ENCODE data around the gene LPIN1. TPM values are rescaled to one million over a fixed set of nuclear protein-coding genes. Genes with fewer than 3 reads are reported as not detected.

Gene LPIN1
- total and polyA plus RNA-seq, 2 of the 13 experiments (the other 11 are each of a cell fraction or from before 2014, with no cell fraction given) = 9.7 to 19.4 TPM

- 0 out of 4 replicates have a peak, but pooled peaks of 1 of the 2 experiments have one; percentile 24 for TF ChIP-seq NR2F1 (CRISPR knock-in tag; IDR thresholded peaks at IDR 0.05)
- TF ChIP-seq ZFAT (CRISPR knock-in tag; conservative IDR thresholded peaks at IDR 0.05) = no peak
- no peak for TF ChIP-seq ZBTB2 (CRISPR knock-in tag; IDR thresholded peaks at IDR 0.05; ENCODE audit: low read depth)
- TF ChIP-seq, protein P1, sequence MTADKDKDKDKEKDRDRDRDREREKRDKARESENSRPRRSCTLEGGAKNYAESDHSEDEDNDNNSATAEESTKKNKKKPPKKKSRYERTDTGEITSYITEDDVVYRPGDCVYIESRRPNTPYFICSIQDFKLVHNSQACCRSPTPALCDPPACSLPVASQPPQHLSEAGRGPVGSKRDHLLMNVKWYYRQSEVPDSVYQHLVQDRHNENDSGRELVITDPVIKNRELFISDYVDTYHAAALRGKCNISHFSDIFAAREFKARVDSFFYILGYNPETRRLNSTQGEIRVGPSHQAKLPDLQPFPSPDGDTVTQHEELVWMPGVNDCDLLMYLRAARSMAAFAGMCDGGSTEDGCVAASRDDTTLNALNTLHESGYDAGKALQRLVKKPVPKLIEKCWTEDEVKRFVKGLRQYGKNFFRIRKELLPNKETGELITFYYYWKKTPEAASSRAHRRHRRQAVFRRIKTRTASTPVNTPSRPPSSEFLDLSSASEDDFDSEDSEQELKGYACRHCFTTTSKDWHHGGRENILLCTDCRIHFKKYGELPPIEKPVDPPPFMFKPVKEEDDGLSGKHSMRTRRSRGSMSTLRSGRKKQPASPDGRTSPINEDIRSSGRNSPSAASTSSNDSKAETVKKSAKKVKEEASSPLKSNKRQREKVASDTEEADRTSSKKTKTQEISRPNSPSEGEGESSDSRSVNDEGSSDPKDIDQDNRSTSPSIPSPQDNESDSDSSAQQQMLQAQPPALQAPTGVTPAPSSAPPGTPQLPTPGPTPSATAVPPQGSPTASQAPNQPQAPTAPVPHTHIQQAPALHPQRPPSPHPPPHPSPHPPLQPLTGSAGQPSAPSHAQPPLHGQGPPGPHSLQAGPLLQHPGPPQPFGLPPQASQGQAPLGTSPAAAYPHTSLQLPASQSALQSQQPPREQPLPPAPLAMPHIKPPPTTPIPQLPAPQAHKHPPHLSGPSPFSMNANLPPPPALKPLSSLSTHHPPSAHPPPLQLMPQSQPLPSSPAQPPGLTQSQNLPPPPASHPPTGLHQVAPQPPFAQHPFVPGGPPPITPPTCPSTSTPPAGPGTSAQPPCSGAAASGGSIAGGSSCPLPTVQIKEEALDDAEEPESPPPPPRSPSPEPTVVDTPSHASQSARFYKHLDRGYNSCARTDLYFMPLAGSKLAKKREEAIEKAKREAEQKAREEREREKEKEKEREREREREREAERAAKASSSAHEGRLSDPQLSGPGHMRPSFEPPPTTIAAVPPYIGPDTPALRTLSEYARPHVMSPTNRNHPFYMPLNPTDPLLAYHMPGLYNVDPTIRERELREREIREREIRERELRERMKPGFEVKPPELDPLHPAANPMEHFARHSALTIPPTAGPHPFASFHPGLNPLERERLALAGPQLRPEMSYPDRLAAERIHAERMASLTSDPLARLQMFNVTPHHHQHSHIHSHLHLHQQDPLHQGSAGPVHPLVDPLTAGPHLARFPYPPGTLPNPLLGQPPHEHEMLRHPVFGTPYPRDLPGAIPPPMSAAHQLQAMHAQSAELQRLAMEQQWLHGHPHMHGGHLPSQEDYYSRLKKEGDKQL (CRISPR knock-in tag; IDR thresholded peaks at IDR 0.05; ENCODE audit: low read depth) = no peak
- 0 out of 2 replicates have a peak, but pooled peaks have one; percentile 8 for TF ChIP-seq ZNF331 (CRISPR knock-in tag; IDR thresholded peaks at IDR 0.05)
- TF ChIP-seq, protein P2, sequence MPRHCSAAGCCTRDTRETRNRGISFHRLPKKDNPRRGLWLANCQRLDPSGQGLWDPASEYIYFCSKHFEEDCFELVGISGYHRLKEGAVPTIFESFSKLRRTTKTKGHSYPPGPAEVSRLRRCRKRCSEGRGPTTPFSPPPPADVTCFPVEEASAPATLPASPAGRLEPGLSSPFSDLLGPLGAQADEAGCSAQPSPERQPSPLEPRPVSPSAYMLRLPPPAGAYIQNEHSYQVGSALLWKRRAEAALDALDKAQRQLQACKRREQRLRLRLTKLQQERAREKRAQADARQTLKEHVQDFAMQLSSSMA (CRISPR knock-in tag; IDR thresholded peaks at IDR 0.05) = peak; percentile 92
- no peak for TF ChIP-seq ZNF75D (CRISPR knock-in tag; IDR thresholded peaks at IDR 0.05; ENCODE audit: borderline replicate concordance)
- peak; percentile 57; the same call in 1 of the 2 replicates for TF ChIP-seq KDM2A (CRISPR knock-in tag; IDR thresholded peaks at IDR 0.05; ENCODE audit: borderline replicate concordance, low read depth)
- TF ChIP-seq, protein P3, sequence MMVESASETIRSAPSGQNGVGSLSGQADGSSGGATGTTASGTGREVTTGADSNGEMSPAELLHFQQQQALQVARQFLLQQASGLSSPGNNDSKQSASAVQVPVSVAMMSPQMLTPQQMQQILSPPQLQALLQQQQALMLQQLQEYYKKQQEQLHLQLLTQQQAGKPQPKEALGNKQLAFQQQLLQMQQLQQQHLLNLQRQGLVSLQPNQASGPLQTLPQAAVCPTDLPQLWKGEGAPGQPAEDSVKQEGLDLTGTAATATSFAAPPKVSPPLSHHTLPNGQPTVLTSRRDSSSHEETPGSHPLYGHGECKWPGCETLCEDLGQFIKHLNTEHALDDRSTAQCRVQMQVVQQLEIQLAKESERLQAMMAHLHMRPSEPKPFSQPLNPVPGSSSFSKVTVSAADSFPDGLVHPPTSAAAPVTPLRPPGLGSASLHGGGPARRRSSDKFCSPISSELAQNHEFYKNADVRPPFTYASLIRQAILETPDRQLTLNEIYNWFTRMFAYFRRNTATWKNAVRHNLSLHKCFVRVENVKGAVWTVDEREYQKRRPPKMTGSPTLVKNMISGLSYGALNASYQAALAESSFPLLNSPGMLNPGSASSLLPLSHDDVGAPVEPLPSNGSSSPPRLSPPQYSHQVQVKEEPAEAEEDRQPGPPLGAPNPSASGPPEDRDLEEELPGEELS (CRISPR knock-in tag; IDR thresholded peaks at IDR 0.05) = 0 out of 2 replicates have a peak, but pooled peaks have one; percentile 43
- TF ChIP-seq ZNF570 (CRISPR knock-in tag; IDR thresholded peaks at IDR 0.05; ENCODE audit: borderline replicate concordance) = no peak
- TF ChIP-seq, protein P4, sequence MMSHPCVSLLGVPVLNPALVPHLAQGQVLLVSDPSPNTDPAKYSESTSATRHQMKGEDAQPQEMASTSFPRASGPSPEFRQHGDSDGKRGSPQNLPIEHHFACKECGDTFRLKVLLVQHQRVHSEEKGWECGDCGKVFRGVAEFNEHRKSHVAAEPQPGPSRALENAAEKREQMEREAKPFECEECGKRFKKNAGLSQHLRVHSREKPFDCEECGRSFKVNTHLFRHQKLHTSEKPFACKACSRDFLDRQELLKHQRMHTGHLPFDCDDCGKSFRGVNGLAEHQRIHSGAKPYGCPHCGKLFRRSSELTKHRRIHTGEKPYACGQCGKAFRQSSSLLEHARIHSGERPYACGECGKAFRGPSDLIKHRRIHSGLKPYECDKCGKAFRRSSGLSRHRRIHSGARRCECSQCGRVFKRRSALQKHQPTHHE (CRISPR knock-in tag; IDR thresholded peaks at IDR 0.05; ENCODE audit: borderline replicate concordance) = peak; percentile 88; the same call in 1 of the 2 replicates
- peak; percentile 48; the same call in 1 of the 2 replicates for TF ChIP-seq ZNF614 (CRISPR knock-in tag; IDR thresholded peaks at IDR 0.05; ENCODE audit: borderline replicate concordance)
- peak; percentile 50 for TF ChIP-seq FOXO1 (CRISPR knock-in tag; IDR thresholded peaks at IDR 0.05)
- TF ChIP-seq ZNF670 (CRISPR knock-in tag; IDR thresholded peaks at IDR 0.05; ENCODE audit: borderline replicate concordance) = 0 out of 2 replicates have a peak, but pooled peaks have one; percentile 25
- TF ChIP-seq DRAP1 (CRISPR knock-in tag; IDR thresholded peaks at IDR 0.05) = no peak
- TF ChIP-seq YEATS4 (CRISPR knock-in tag; IDR thresholded peaks at IDR 0.05; ENCODE audit: borderline replicate concordance) = peak; percentile 52; the same call in 1 of the 2 replicates
Measured at GRCh38 chr2:11829324-11829946, 83.0 kb downstream of the LPIN1 start (continued).
